Non-pigmented ciliary epithelial cell (primary cell): Measurements from ENCODE around the gene LRRK1.

Experiments
- DNase-seq: peaks from one replicate; pipeline ENCODE4 v3.0.0-alpha.2; 2010; ENCODE audit warnings: low read depth

The LRRK1 gene

DNA sequence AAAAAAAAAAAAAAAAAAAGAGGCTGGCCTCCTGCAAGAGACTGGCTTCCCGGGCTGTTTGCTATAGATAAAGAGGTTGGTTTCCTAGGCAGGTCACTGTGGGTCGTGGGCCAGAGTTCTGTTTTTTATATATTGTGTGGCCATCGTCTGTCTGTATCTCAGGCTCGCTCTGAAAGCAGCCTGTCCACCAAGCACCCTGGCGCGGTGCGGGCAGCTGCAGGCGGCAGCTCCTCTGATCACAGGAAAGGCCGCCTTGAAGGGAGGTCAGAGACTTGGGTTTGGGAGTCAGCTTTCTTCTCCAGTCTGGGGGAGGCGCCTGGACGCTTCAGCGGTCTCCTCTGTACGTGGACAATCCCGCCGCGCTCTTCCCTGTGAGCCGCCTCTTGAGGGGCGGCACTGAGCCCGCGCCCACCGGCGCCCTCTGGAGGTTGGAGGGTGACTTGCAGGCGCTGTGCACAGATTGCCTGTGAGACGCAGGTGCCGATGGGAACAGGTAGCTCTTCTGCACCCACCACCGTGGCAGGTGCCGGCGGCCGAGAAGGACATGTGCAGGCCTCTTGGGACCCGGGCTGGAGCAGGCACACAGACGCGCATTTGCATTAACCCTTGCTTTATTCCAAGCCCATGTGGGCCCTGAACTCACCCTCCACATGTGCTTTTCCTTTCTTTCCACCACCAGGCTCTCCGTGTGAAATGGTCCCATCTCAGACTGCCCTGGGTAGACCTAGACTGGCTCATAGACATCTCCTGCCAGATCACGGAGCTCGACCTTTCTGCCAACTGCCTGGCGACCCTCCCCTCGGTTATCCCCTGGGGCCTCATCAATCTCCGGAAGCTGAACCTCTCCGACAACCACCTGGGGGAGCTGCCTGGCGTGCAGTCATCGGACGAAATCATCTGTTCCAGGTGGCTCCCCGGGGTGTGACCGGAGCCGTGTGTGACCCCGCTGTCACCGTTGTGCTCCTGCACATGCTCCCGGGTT lies 89.3 kb downstream of the LRRK1 start:
- peak; percentile 27 for DNase-seq

DNA sequence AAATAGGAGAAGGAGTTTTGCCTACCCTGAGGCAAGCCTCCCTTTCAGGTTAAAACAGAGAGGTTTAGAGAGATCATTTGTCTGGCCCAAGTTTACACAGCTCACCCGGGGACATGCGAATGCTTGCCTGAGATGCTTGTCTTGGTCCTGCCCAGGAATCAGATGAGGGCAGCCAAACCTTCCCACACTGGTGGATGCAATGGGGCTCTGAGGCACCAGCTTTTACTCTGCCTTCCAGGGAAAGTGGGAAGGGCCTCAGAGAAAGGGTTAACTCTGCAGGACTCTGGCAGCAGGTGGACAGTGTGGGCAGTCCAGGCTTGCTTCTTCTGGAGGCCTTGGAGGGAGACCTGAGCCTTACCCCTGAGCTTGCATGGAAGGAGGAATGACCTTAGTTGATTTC lies 90.0 kb downstream of the LRRK1 start:
- DNase-seq = no peak

DNA sequence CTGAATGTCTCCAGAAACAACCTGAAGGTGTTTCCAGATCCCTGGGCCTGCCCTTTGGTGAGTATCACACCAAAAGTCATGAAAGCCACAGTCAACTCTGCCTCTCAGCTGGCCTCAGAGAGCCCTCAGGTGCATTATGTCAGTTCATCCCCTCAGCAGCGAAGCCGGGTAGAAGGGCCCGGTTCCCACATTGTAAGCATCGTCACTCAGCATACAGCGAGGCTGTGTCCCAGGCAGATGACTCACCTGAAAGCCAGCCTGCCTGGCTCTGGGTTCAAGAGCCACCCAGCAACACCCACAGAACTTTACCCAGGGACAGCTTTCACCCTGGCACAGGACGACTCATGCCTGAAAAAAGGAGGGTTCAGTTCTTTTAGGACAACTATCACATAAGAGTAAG lies 91.6 kb downstream of the LRRK1 start:
- DNase-seq = no peak

DNA sequence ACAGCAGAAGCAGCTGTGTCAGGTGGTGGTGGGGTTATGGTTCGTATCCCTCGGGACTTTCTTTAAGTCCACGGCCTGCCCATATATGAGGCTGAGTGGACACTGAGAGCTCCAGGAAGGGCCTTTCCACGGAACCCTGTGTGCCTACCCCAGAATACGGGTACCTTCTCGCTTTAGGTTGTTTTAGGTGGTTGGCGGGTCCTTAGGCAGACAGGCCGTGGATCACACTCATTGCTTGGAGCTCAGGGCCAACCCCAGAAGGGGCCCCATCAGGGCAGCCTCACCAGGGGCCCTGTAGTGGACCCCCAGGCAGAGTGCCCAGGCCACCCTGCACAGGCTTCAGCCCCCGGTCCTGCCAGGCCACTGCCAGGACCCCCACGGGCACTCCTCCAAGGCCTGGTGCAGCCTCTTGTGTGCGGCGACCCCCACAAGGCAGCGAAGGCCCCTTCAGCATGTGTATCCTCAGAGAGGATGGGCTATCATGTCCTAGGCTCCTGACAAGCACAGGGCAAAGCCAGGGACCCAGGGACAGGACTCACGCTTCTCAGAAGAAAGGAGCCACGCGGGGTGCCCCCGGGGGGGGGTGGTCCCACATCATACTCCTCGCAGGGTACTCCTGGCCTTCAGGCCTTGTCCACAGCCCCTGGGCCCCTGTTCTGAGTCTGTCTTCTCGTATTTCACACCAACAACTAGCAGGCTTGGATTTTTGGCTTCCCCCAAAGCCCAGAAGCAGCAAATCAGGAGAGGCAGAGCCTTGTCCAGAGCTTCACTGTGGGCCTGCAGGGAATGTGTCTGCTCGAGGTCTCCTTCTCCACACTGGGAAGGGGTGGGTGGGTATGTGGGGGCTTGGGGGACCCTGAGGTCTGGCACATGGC lies 93.4 kb downstream of the LRRK1 start:
- DNase-seq = no peak

DNA sequence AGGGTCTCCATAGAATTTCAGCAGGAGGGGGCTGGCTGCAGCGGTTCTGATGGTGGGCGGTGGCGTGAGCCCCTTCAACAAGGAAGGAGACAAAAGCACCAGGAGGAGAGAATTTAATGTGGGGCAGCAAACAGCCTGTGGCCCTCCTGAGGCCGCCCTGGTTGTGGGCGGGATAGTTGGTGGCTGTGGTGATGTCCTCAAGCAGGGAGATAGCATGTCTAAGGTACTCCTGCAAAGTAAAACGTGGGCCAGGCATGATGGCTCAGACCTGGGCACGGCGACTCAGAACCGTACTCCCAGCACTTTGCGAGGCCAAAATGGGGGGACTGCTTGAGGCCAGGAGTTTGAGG lies 94.0 kb downstream of the LRRK1 start:
- no peak for DNase-seq

DNA sequence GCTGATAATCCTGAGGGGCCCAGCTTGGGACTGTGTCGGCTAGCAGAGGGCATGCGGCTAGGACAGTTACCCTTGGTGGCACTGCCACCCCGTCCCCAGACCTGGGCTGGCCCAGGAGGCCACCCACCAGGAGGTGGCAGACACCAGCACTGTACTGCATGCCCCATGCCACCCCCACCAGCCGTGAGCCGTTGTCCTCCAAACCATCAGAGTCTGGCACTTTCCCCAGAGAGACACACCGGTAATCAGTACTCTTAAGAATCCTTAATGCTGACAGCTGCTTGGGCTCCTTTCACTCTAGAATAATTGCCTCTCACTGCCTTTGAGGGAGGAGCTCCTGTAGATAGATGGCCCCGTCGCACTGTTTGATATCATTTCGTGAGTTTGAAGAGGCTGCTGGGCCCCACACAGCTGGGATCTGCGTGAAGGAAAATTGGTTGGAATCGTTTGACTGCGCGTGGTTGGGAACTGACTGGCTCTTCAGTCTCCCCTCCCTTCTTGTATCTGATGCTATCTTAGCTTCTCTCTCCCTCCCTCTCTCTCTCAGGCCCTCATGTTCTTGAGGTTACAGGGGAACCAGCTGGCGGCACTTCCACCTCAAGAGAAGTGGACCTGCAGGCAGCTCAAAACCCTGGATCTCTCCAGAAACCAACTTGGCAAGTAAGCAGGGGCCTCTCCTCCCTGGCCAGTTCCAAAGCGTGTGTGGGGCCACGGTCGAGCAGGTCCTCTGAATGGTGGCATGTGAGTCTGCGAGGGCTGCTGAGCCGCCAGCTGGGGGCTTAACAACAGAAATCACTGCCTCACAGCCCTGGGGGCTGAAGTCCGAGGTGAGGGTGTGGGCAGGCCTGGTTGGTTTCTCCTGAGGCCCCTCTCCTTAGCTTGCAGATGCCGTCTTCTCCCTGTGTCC lies 94.9 kb downstream of the LRRK1 start:
- no peak for DNase-seq

DNA sequence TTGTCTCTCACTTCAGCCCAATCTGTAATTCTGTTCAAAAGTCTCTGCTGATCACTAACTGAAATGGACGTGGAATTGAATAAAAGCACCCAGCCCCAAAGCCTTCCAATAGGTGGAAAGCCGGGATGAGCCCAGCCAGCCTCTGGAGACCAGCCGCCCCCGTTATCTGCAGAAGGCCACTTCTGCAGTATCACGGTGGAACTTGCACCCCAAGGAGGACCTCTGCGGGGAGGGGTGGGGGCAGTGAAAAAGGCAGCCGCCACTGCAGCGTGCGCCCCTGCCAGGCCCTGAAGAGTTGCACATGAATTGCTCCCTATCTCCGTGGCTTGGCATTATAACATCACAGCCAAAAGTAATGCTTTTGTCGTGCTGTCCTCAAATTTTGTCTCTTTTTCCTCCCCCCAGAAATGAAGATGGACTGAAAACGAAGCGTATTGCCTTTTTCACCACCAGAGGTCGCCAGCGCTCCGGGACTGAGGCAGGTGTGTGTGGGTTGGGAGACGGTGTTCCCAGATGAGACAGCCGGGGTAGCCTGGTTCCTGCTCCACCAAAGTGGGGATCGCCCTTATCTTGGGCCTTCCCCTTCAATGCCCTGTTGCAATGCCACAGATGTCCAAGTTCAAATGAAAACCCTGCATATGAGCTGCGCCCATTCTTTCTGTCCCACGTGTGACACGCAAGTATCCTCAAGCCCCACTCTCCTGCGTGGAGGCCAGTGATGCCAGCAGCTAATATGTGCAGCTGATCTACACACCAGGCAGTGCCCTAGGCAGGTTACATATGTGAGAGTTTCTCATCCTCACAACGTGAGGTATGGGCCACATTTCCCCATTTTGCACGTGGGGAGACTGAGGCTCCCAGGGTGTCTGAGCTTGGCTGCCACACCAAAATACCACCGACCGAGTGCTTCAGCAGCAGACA lies 96.0 kb downstream of the LRRK1 start:
- no peak for DNase-seq

DNA sequence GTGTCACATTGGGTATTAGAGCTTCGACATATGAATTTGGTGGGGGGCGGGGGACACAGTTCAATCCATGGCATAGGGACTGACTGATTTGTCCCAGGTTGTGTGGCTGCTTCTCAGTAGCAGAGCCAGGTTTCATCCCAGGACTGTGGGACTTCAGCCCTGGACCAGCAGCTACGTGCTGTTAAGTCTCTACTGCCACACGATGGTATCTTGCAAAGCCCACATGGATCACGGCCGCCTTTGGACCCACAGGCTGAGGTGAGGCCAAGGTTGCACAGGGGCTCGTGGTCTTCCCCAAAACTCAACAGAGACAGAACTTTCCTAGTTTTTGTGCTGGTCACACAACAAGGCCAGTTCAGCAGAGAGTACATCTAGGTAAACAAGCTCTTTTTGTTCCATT lies 97.4 kb downstream of the LRRK1 start:
- DNase-seq = no peak

DNA sequence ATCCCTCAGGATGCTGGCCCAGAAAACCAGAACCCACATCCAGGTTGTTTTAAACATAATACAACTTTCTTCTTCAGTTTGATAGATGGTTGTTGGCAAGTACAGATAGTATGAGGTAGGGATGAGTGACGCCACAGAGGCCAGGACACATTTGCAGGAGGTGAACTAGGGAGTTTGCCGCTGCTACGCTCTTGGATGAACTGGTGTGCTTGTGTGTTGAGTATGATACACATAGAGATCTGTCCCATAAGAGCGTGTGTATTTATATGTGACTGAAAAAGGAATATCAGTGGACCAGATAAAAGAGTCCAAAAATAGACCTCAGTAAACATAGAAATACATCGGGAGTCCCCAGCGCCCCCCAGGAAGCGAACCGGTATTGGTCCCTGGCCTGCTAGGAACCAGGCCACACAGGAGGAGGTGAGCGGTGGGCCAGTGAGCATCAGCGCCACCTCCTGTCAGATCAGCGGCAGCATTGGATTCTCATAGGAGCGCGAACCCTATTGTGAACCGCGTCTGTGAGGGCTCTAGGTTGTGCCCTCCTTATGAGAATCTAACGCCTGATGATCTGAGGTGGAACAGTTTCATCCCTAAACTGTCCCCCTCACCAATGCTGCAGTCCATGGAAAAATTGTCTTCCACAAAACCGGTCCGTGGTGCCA lies 98.1 kb downstream of the LRRK1 start:
- DNase-seq = no peak

DNA sequence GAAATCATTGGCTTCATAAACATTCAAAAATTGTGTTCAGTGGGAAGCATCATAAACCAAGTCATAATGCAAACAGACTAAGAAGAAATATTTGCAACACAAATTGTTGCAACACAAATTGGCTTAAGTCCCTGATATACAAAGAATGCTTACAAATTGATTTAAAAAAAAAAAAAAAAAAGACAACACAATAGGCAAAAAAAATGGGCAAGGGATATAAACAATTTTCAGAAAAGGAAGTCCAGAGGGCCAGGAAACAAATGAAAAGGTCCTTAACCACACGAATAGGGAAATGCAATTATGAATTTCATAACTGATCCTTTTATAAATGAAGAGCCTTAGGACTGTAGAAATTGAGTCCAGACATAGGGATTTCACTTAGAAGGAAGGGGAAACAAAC lies 98.9 kb downstream of the LRRK1 start:
- DNase-seq = no peak

DNA sequence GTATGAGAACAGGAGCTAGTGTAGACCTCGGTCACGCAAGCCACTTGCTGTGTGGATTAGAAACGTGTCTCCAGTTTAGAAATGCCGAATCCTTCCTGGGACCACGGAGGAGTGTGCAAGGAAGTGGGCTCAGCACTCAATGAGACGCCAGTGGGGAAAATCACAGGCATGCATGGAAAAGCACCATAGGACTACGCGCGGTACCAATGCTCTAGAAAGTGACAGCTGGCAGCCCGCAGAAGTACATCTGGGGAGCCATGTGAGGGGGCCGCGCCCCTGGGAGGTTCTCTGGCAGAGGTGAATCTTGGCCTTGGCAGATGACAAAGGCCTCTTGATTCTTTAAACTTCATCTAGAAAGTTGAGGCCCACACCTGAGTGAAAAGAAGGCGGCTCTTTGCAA lies 99.3 kb downstream of the LRRK1 start:
- DNase-seq = no peak

DNA sequence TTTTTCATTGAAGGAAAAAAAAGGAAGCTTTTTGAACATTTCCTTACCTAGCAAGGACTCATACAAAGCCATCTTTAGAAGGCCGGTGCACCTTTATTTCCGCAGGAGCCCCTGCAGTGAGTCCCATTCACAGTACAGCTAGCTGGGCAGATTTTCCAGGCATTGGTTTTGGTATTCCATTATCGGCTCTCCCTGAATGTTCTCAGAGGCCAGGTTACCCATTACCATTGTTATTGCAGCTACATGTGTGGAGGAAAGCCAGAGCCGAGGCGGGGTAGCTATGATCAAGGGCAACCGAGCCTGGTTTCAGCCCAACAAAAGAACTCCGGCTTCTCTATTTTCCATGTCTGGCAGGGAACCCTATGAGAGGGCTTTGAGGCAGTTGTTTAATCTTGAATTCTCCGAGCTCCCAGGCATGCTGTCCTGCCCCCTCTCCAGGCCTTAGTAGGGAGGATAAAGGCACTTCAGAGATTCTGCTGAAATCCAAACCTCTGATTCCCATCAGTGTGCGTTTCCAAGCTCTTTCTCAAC lies 100.3 kb downstream of the LRRK1 start:
- DNase-seq = no peak

DNA sequence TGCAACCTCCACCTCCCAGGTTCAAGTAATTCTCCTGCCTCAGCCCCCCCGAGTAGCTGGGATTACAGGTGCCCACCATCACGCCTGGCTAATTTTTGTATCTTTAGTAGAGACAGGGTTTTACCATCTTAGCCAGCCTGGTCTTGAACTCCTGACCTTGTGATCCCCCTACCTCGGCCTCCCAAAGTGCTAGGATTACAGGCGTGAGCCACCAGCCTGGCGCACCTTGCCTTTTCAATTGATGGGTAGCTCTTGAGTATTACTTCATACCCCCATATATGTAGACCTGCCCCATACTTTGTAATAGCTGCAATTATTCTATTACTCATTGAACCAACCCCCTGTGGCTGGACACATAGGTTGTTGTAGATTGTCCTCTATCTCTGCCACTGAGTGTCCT lies 101.3 kb downstream of the LRRK1 start:
- no peak for DNase-seq

DNA sequence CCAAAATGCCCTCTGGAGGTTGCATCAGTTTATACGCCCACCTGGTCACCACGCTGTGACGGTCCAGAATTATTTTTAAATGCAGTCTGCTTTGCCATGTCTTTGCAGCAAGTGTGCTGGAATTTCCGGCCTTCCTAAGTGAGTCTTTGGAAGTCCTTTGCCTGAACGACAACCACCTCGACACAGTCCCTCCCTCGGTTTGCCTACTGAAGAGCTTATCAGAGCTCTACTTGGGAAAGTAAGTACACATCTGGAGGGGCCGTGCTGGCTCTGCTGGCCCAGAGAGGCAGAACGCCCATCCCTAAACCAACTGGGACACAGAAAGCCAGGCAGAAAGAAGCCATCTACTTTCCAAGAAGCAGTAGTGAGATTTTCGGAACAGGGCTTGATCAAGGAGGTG lies 101.8 kb downstream of the LRRK1 start:
- DNase-seq = no peak

DNA sequence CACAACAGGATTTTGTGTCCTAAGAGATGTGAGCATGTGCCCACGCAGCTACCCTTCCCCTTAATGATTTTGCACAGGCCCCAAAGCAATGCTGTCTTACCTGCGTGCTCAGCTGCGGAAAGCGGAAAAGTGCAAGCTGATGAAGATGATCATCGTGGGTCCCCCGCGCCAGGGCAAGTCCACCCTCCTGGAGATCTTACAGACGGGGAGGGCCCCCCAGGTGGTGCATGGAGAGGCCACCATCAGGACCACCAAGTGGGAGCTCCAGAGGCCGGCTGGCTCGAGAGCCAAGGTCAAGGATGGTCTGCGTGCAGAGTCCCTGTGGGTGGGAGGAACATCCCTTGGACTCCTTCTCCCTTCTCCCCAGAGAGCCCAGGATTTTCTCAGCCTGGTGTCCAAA lies 103.1 kb downstream of the LRRK1 start:
- no peak for DNase-seq

DNA sequence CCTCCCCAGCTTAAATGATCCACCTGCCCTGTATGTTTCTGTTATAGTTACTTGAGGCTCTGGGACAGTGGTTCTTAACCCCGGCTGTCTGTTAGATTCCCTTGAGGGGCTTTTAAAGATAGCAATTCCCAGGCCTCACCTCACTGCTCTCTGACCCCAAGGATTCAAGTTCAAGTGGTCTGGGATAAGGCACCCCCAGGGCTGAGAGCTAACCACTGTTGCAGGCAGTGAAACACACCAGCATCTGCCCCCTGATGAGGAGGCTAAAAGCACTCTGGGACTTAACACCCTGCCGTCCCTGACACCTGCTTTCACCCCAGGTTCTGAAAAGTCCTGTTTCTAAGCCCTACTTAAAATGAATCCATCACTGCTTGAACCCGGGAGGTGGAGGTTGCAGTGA lies 103.7 kb downstream of the LRRK1 start:
- no peak for DNase-seq

DNA sequence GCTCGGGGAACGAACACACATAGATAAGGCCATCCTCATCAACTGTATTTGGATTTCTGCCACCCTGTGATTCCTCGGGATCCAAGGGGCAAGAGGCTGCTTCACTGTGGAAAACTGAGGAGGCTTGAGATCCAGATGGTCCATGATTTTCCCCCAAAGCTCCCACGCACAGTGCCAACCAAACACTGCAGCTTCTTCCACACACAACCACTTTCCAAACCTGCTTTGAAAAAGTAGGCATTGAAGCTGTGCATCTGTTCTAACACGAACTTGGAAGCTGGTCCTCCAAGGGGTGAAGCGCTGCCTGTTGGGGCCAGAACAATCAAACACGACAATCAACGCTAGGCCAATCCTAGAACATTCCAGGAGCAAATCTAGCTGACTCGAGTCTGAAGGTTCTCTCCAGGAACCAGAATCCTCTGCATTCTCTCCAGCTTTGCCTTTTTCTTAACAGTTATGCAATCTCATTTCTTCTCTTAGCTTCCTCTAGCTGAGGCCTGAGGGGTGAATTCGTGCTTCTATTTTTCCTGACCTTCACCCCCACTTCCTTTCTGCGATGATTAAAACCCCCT lies 104.4 kb downstream of the LRRK1 start:
- DNase-seq = no peak

DNA sequence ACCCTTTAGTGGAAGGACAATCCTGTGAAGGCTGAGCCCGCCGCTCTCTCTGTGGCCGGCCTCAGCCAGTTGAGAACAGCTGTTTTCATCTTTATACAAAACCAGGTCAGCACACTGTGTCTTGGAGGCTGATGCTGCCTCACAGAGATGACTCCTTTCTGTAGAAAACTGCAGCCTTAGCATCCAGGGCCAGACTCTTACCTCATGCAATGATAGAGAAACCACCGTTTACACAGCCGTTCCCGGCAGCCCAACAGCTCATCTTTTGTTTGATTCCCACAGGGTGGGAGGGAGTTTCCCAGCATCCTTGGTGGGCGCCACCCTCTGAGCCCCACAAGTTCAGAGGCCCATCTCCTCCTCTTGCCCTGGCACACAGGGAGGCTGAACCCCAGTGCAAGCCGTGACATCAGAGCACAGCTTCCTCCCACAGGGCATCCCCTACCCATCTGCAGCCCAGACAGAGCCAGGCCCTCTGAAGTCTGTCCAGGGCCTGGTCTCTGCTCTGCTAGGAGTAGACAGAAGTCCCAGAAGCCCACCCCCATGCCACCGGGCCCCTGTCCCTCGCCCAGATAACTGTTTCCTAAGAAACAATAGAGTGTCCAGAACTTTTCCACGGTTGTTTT lies 105.0 kb downstream of the LRRK1 start:
- peak; percentile 27 for DNase-seq
